GF-D8 (cell line): ENCODE results near the gene GTPBP10.

Experiments
- DNase-seq: peaks from one replicate; lab custom pipeline; 2025; lab: John Stamatoyannopoulos, UW

GTPBP10 gene

GRCh38 chr7:90430614-90431460, 84.3 kb downstream of the GTPBP10 start:
- no peak for DNase-seq

- no peak for DNase-seq
Observed at GRCh38 chr7:90432752-90433151, 86.2 kb downstream of the GTPBP10 start.

GRCh38 chr7:90433221-90433620, 86.7 kb downstream of the GTPBP10 start:
- no peak for DNase-seq
